ENCODE data around the gene CCDC197.

- TF ChIP-seq CTCF (IDR thresholded peaks at IDR 0.05; ENCODE audit: low read length), result no peak
- TF ChIP-seq EZH2phosphoT487 (IDR thresholded peaks at IDR 0.05; ENCODE audit: low read length), result no peak
- no peak for TF ChIP-seq EZH2 (optimal IDR thresholded peaks at IDR 0.05; ENCODE audit: low read depth, low read length)
Measured at GRCh38 chr14:94025720-94026119, 28.6 kb downstream of the CCDC197 start.
